GM23248 (cell line): ENCODE data around the gene FLT1. TPM values are rescaled to one million over a fixed set of nuclear protein-coding genes. Genes with fewer than 3 reads are reported as not detected.

Source experiments
- DNase-seq: peaks from one replicate; pipeline ENCODE4 v3.0.0-alpha.2; 2015
- H2AFZ ChIP-seq: fragments of 200-600 bp; sonication (generic); 2 replicates; pipeline ENCODE4 v1.6.1; 2016; ENCODE audit warnings: antibody characterized with exemption
- H3F3A ChIP-seq: fragments of 200-600 bp; sonication (generic); 2 replicates; pipeline ENCODE4 v1.6.1; 2016; ENCODE audit warnings: mild to moderate bottlenecking, antibody characterized with exemption, mixed run types; ENCODE audit not compliant: insufficient read depth
- H3K27ac ChIP-seq: fragments of 200-600 bp; sonication (generic); 2 replicates; pipeline ENCODE4 v1.5.1; 2016; ENCODE audit warnings: mild to moderate bottlenecking
- H3K27me3 ChIP-seq: fragments of 200-600 bp; sonication (generic); replicated peaks from 2 replicates; pipeline ENCODE4 v1.6.1; 2016; ENCODE audit warnings: mild to moderate bottlenecking; ENCODE audit not compliant: insufficient read depth
- H3K36me3 ChIP-seq: fragments of 200-600 bp; sonication (generic); 2 replicates; pipeline ENCODE4 v1.6.1; 2016; ENCODE audit warnings: low read depth, mild to moderate bottlenecking
- H3K4me1 ChIP-seq: fragments of 200-600 bp; sonication (generic); 2 replicates; pipeline ENCODE4 v1.6.1; 2016; ENCODE audit warnings: mild to moderate bottlenecking; ENCODE audit not compliant: insufficient read depth
- H3K4me2 ChIP-seq: fragments of 200-600 bp; sonication (generic); one replicate; pipeline ENCODE4 v1.6.1; 2016; ENCODE audit warnings: mild to moderate bottlenecking; ENCODE audit not compliant: unreplicated experiment
- H3K4me3 ChIP-seq: fragments of 200-600 bp; sonication (generic); 2 replicates; pipeline ENCODE4 v1.5.1; 2016; ENCODE audit warnings: mild to moderate bottlenecking
- H3K79me2 ChIP-seq: fragments of 200-600 bp; sonication (generic); 2 replicates; pipeline ENCODE4 v1.6.1; 2016; ENCODE audit warnings: mild to moderate bottlenecking; ENCODE audit not compliant: insufficient read depth
- H3K9ac ChIP-seq: fragments of 200-600 bp; sonication (generic); 2 replicates; pipeline ENCODE4 v1.6.1; 2016; ENCODE audit warnings: mild to moderate bottlenecking
- H3K9me2 ChIP-seq: fragments of 200-600 bp; sonication (generic); 2 replicates; pipeline ENCODE4 v1.6.1; 2016; ENCODE audit warnings: mixed run types, mild to moderate bottlenecking, moderate library complexity; ENCODE audit not compliant: insufficient read depth
- H3K9me3 ChIP-seq: fragments of 200-600 bp; sonication (generic); one replicate; pipeline ENCODE4 v1.6.1; 2017; ENCODE audit warnings: low read depth
- H4K20me1 ChIP-seq: fragments of 200-600 bp; sonication (generic); 2 replicates; pipeline ENCODE4 v1.6.0; 2016; ENCODE audit not compliant: insufficient read depth
- EZH2 ChIP-seq: fragments of 200-600 bp; sonication (generic); IDR thresholded peaks from 2 replicates; pipeline ENCODE4 v1.6.1; 2018; ENCODE audit warnings: antibody characterized with exemption, mild to moderate bottlenecking; ENCODE audit not compliant: insufficient read depth, poor library complexity, severe bottlenecking
- EZH2phosphoT487 ChIP-seq: fragments of 200-600 bp; sonication (generic); IDR thresholded peaks from 2 replicates; pipeline ENCODE4 v1.6.1; 2018; ENCODE audit warnings: antibody characterized with exemption, moderate library complexity, mild to moderate bottlenecking, low read depth; ENCODE audit not compliant: insufficient read depth
- WGBS, 2 experiments: methylation state at CpG; one replicate each; pipeline ENCODE4 v1.1.6; 2015 to 2017; ENCODE audit warnings: low lambda C conversion rate in 2 of 2, low coverage in 1 of 2; ENCODE audit errors: missing lambda C conversion rate in 2 of 2; 5-methylcytosine and 5-hydroxymethylcytosine counted together
- in situ Hi-C: fragments of 300-500 bp; cut with MboI; formaldehyde crosslinking; loops from 2 replicates; pipeline ENCODE4 v1.15.0; 2020
- polyA plus RNA-seq: library from polyadenylated mRNA; unstranded; fragments of >200 nt; fragmentation: Nextera tagmentation; extraction: Ambion mirVana; gene quantifications from 2 replicates; pipeline ENCODE4 v1.2.1, GENCODE V29; 2016
- total RNA-seq: library from RNA; depleted of rRNA; stranded (reverse); fragments of >200 nt; shearing (Covaris generic); gene quantifications from 2 replicates; pipeline ENCODE4 v1.2.3, GENCODE V29; 2014

Gene FLT1
- total and polyA plus RNA-seq, 2 experiments from 2014 or later: 12.9 to 18.6 TPM

DNA sequence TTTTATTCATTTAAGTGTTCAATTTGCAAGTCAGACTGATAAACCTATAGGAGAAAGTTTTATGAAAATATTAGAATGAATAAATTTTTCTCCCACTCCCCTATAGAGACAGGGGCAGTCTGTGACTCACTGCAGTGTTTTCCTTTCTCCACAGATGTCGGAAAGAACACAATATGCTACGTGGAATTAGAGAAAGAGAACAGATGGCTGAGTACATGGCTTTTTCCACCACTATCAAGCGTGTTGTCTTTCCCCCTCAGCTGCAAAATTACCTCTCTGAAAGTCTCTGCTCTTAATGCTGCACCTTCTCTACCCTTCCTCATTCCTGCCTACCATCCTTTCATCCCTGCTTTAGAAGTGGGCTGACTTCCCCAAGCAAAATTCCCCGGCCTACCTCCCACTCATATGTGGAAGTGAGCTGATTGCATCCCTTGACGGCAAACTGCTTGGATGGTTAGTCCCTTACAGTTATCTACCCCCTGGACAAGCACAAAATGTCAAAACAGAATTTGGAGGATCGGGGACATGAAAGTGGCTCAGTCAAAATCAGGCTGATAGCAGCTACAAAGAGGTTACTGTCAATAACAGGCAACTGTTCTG is 30.0 kb downstream of the FLT1 start:
- no peak for TF ChIP-seq EZH2
- TF ChIP-seq EZH2phosphoT487: no peak
- no peak overlapping the region for H2AFZ ChIP-seq
- no peaks in the 10 kb centered on the region for H3K79me2 ChIP-seq
- no peaks in the 10 kb centered on the region for H3K4me1 ChIP-seq
- H3F3A ChIP-seq: no peaks in the 10 kb centered on the region
- no peaks in the 10 kb centered on the region for H3K9me2 ChIP-seq
- WGBS, 2 experiments: 82 to 83% methylated on average over 6 of the region's 6 CpGs
- no peaks in the 10 kb centered on the region for H3K27me3 ChIP-seq
- DNase-seq: no peak
- no peak overlapping the region for H3K27ac ChIP-seq
- H3K36me3 ChIP-seq: no peaks in the 10 kb centered on the region
- H3K9me3 ChIP-seq: no peaks in the 10 kb centered on the region
- no peak overlapping the region for H3K4me2 ChIP-seq
- no peaks in the 10 kb centered on the region for H4K20me1 ChIP-seq
- in situ Hi-C loops: no loop called here
- H3K9ac ChIP-seq: no peak overlapping the region
- no peak overlapping the region for H3K4me3 ChIP-seq

DNA sequence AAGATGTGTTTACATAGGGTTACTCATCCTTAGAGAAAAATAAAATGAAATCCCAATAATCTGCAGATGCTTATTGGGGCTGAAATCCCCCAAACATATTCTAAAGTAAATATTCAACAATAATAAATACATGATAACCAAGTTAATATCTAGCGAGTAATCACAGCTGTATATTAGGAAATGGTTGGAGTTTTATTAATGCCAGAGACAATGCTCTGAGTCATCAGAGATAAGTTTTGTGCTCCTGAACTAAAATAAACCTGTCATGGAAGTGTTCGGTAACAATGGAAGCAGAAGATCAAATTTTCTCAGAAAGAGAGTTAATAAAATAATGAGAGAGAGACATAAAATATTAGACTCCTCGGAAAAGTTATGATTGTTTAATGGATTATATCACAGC is 31.4 kb downstream of the FLT1 start:
- H3K4me1 ChIP-seq: no peaks in the 10 kb centered on the region

DNA sequence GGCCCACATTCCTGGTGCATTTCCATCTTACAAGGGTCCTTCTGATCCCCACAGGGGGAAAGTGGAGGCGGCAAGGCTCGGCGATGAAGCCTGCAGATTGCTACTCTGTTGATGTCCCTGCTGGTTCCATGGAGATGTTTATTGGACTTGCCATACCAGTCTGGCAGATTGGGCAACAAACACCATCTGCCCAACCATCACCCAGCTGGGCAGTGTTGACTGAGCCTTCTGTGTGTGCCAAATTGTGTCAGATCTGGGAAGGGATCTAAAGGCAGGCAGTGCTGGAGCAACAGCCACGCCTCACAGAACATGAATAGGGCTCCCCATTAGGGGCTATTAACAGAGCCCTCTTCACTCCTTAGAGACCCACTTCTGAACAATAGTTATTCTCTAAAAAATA is 35.0 kb downstream of the FLT1 start:
- 90 to 91% methylated on average over 4 of the region's 4 CpGs for WGBS, 2 experiments
- H3K9me3 ChIP-seq: no peaks in the 10 kb centered on the region
- H3K9me2 ChIP-seq: no peaks in the 10 kb centered on the region
- H3K79me2 ChIP-seq: no peaks in the 10 kb centered on the region
- in situ Hi-C loops: no loop called here
- no peak overlapping the region for H3K27ac ChIP-seq
- TF ChIP-seq EZH2phosphoT487: no peak
- no peak for TF ChIP-seq EZH2
- H3K9ac ChIP-seq: no peak overlapping the region
- no peaks in the 10 kb centered on the region for H3K4me1 ChIP-seq
- no peaks in the 10 kb centered on the region for H4K20me1 ChIP-seq
- no peaks in the 10 kb centered on the region for H3F3A ChIP-seq
- no peaks in the 10 kb centered on the region for H3K36me3 ChIP-seq
- H2AFZ ChIP-seq: no peak overlapping the region
- no peak for DNase-seq
- H3K4me2 ChIP-seq: no peak overlapping the region
- H3K4me3 ChIP-seq: no peak overlapping the region
- no peaks in the 10 kb centered on the region for H3K27me3 ChIP-seq

More for the DNA sequence above, 31.4 kb downstream of the FLT1 start:
- H3K27ac ChIP-seq: no peak overlapping the region
- H3K4me2 ChIP-seq: no peak overlapping the region
- 92 to 95% methylated on average over 3 of the region's 3 CpGs for WGBS, 2 experiments
- H3K9ac ChIP-seq: no peak overlapping the region
- no peaks in the 10 kb centered on the region for H3F3A ChIP-seq
- H3K9me3 ChIP-seq: no peaks in the 10 kb centered on the region
- H4K20me1 ChIP-seq: no peaks in the 10 kb centered on the region
- H3K79me2 ChIP-seq: no peaks in the 10 kb centered on the region
- H3K4me3 ChIP-seq: no peak overlapping the region
- TF ChIP-seq EZH2 (no peak), EZH2phosphoT487 (no peak)
- H3K9me2 ChIP-seq: no peaks in the 10 kb centered on the region
- no peaks in the 10 kb centered on the region for H3K27me3 ChIP-seq
- H3K36me3 ChIP-seq: no peaks in the 10 kb centered on the region
- DNase-seq: no peak
- no peak overlapping the region for H2AFZ ChIP-seq
- in situ Hi-C loops: no loop called here

DNA sequence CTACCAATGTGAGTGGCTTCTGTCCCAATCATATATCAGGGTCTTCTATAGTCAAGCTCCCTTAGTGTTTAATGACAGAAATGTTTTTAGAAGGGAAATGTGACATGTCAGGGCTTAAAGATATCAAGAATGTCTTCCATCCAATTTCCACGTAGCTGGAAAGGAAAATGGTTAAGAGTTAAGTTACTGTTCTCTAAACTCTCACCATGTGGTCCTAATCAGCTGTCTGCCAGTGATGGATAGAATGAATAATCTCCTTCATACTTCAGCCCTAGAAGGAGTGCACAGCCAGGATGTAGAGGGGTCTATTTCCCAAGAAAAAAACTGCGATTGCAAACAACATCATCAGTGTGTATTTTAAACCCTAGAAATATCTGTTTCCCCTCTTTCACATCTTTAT is 36.3 kb downstream of the FLT1 start:
- in situ Hi-C loops: no loop called here

More for the DNA sequence above, 36.3 kb downstream of the FLT1 start:
- Histone ChIP-seq H3K4me1 (no peaks in the 10 kb centered on the region), H3K4me3 (no peak overlapping the region), H3K9me2 (no peaks in the 10 kb centered on the region), H2AFZ (no peak overlapping the region), H3K9me3 (no peaks in the 10 kb centered on the region), H3F3A (no peaks in the 10 kb centered on the region), H4K20me1 (no peaks in the 10 kb centered on the region), H3K9ac (no peak overlapping the region), H3K4me2 (no peak overlapping the region), H3K27ac (no peak overlapping the region), H3K36me3 (no peaks in the 10 kb centered on the region), H3K79me2 (no peaks in the 10 kb centered on the region), H3K27me3 (no peaks in the 10 kb centered on the region)
- DNase-seq: no peak
- no peak for TF ChIP-seq EZH2
- TF ChIP-seq EZH2phosphoT487: no peak
- 45 to 49% methylated on average over 2 of the region's 2 CpGs for WGBS, 2 experiments
